HG03460 (cell line): ENCODE measurements around the gene F13A1.
"Not testable (repeated sequence)": the region's sequence is repeated elsewhere in the genome, so short reads cannot be mapped to it uniquely, and the experiment has no call there.

Source experiments
- ATAC-seq: cut with Tn5 transposase; IDR thresholded peaks from one replicate; pipeline ENCODE4 v1.9.1; 2021; ENCODE audit not compliant: unreplicated experiment

F13A1 gene

DNA sequence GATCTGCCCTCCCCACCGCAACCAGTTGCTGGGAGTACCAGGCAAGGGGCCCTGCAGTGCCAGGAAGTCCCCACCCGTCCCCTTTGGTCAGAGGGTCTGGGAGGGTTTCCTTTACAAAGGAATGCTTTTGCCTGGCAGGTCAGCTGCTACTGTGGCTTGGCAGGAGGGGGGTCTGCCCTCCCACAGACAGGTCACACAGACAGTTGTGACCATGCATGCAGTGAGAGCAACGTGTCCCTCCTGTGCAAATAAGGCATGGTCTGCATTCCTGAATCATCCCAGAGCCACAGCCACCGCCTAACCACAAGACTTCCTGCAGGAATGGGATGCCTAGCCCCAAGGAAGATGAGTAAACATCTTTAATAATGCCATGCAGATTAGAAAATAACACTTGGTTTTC is 439 bp upstream of the F13A1 start:
- ATAC-seq, result no peak

DNA sequence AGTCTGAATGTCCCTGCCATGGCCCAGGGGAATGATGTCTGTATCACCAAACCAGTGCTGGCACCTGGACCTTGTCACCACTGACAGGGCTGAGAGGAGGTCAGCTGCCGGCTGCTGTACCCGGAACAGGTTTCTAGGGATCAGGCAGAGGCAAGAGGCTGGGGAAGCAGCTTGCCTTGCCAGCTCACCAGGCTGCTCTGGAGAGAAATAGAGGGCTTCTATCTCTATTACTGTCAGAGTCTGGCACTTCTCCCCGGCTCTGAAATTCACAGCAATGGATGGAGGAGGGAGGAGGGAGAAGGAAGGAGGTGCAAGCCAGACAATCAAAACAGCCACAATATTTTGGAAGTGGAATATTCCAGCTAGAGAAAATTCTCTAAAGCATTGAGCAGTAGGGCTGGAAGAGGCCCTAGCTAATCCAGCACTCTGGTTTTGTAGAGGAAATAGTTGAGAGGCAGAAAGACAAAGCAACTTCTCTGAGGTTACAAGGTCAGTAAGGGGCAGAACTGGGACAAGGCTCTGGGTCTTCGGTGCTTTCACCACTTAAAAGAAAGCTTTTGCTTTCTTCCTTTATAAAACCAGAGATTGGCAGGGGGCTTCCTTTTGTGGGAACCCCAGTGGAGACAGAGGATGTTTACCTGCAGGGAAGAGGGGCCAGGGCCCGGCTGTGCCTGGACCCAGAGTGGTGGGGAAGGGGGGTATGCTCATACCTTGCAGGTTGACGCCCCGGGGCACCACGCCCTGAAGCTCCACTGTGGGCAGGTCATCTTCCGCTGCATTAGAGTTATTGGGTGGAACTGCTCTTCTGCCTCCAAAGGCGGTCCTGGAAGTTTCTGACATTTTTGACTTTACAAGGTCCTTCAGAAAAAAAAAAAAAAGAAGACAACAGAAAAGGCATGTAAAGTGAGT is 2.4 kb downstream of the F13A1 start:
- ATAC-seq, result no peak

DNA sequence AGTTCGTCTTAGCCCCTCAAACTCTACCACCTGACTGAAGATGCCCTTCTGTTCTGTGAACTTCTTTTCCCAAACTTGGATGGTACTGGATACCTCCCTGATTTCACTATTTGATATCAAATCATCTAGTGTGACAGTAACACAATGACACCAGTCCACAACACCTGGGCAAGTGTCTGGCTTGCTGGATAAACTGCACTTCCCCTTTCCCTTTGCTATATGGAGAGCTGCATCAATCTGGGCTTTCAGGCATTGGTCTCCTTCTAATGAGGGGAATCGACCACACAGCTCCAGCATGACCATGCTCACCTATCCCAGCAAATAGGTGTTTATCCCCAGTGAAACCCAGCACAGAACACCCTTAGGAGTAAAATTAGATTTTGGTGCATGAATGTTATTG is 3.1 kb downstream of the F13A1 start:
- ATAC-seq, result no peak

DNA sequence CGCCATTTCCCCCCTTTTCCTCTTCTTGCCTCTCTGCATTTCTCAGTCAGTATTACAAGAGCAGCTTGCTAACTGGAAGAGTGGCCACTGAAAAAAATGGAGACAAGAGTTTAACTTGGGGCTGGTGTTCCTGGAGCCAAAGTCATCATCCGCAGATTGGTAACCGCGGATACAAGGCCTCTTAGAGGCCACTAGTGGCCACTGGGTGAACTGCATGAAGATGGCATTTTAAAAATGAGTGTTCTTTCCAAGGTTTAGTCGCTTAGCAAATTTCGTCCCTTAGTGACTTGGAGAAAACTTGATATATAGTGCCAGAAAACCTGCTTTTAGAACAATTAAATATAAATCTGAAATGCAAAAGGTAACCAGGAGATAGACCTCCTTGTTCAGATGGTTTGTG is 4.8 kb downstream of the F13A1 start:
- no peak for ATAC-seq

DNA sequence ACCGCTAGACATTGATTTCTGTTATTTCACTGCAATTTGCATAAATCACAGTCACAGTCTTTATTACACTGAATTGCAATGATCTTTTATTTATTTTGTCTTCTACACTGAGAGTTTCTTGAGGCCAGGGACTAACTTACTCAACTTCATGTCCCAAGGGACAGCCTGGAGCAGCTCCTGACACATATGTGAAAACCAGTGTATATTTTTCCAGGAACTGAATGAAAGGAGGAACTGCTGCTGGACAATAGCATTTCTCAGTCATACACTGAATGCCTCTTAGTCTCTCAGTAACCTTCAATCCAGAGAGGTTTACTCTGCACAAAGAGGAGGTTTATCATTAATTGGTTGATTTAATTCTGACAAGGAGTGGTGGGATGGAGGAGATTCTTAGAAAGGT is 5.9 kb downstream of the F13A1 start:
- no peak for ATAC-seq

DNA sequence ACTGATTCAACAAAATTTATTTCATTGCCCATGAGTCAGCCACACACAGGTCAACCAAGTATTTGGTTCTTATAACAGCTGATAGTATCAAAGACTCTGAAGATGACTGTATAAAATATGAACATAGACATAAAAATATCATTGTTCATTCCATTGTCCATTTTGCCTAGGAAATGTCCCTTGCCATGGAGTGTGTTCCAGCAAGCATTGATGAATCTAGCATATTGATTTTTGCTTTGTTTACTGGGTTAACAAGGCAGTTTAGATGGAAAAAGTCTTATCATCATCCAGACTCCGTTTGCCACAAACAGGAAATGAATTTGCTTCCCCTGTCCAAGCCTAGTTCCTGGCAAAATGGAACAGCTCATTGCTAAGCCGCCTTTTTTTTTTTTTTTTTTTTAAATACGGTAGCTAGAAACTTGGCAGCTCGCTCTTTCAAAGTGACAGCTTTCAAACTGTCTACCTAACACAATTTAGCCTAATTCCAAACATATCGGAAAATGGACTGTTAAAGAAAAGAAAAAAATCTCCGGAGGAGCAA is 7.5 kb downstream of the F13A1 start:
- ATAC-seq, result no peak

DNA sequence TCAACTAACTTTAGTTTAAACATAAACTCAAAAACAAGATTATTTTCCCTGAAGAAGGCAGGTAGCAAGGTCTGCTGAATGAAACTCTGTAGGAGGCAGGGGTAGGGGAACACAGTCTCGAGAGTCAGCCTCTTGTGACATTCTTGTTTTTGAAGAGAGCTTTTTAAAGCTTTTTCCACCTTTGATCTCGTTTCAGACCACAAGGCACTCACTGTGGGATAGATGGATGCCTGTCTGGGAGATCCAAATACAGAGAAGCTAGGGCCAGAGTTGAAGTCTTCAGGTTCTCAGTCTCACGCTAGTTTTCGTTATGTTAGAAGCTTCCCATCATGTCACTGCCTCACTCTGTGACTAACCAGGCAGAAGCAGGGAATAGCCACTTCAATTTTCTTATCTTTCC is 14.9 kb downstream of the F13A1 start:
- no peak for ATAC-seq

DNA sequence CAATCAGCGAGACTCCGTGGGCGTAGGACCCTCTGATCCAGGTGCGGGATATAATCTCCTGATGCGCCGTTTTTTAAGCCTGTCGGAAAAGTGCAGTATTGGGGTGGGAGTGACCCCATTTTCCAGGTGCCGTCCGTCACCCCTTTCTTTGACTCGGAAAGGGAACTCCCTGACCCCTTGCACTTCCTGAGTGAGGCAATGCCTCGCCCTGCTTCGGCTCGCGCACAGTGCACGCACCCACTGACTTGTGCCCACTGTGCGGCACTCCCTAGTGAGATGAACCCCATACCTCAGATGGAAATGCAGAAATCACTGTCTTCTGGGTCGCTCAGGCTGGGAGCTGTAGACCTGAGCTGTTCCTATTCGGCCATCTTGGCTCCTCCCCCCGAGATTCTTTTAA is 20.1 kb downstream of the F13A1 start:
- not testable (repeated sequence) for ATAC-seq

DNA sequence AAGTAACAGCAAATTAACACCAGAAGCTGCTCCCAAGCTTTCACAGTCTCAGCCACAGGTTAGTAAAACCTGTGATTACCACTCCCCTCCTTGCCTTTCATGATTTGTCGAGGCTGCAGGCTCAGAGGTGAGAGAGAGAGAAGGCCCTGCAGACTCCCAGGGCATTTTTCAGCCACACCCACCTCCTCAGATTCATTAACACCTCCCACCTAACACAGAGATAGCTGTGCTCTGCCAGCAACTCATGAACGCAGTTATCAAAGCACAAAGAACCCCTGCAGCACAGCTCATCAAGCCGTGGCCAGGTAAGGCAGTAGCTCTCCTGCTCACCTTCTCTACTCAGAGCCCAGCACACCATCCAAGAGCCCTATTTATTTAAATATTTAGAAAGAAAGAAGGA is 27.1 kb downstream of the F13A1 start:
- no peak for ATAC-seq

DNA sequence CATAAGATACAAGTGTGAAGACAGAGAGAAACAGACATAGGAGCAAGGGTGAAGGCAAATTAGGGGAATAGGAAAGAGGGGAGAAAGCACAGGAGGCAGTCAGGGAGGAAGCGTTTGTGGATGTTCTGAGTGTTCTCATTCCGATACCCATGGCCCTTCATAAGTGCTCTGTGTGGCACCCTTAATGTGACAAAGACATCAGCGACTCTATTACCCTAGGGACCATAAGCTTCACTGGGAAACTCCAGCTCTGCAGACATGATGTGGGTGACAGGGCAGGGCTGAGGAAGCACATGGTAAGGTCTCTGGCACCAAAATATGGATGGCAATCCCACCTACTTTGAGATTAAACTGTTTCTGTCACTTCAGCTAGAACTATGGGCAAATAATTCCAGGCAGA is 33.0 kb downstream of the F13A1 start:
- no peak for ATAC-seq

DNA sequence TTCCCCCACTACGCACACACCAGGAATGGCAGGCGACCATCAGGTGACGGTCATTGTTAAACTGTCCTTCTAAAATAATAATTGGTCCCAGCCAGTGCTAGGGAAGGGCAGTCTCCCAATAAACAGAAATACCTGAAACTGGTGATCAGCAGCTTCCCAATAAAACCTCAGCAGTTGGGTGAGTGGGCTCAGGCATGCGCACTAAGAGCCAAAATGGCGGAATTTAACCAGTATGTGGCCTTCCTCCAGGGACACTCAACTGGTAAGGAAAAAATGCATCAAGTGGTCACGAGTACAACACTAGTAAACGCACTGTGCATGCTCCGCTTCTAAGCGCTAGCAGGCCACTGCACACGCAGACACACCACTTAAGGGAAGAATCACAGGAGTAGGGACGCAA is 34.8 kb downstream of the F13A1 start:
- ATAC-seq, result no peak

DNA sequence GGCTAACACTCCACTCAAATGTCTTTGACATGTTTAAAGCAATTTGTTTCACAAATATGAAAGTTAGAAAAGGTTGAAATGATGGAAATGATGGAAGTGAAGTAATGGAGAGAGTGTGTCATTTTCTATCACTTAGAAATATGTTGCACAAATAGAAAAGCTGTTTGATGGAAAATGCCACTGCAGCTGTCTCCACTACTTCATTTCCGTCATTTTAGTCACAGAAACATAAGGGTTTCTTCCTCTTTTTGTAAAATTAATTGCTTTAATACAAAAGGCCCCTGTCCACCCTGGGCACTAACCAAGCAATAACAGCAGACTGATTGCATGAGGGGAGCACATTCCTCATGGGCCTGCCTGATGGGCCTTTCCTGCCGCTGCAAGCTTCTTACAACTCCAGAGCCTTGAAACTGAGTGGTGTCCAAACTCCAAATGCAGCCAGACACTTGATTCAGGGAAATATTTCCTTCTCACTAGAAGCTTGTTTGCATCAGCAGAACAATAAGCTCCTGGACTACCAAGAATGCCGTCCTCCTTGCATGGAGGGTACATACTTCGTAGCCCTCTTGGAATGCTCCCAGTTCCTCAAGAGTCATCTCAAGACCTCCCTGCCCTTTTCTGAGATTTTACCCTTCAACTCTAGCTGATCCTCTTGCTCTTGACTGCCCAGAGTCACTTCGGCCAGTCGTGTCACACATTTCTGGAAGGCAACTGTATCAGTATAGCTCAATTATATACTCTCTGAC is 36.1 kb downstream of the F13A1 start:
- no peak for ATAC-seq

DNA sequence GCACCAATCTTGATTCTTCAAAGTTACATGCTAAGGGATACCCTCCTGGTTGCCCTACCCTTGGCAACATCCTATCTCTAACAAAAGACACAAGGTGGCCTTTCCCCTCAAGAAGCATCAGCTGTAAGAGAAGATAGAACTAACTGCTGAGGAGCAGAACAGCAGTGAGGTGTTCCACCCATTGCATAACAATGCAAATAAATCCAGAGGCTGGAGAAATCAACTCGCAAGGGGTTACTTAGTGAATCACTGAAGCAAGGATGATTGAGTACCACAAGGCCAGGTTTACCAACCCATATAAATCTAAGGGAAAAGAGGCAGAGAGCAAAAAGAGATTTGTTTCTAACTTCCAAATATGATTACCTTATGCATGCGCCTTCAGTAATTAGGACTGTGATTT is 36.7 kb downstream of the F13A1 start:
- no peak for ATAC-seq

DNA sequence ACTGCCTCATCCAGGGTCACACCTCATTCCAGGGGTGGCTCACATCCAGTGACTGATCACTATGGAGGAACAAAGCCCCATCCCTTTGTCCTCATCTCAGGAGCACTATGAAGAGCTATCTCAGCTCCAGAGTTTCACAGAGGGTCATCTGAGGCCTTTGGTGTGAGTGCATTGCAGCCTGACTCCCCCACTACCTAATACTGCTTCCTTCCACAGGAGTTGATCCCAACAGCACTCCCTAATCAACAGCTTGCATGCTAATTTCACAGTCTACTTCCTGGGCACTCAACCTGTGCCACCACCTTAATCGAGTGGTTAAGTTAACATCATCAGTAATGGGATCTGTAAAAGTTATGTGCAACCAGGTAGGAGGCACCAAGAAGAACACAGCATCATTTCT is 37.7 kb downstream of the F13A1 start:
- no peak for ATAC-seq

DNA sequence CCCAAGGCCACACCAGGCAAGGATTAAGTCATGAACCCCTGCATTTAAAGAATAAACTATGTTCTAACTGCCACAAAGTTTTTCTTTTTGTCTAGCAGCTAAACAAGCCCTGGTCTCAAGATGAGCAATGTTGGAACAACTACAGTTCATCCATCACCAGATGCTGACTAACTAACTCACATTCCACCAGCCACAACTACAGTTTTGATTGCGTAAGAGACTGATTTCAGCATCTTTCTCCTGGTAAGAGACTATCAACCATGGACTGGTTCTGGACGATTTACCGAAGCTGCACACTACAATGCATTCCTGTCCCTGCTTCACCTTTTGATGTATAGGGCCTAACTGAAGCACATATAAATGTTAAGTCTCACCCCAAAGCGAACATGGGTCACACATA is 43.0 kb downstream of the F13A1 start:
- ATAC-seq, result no peak

DNA sequence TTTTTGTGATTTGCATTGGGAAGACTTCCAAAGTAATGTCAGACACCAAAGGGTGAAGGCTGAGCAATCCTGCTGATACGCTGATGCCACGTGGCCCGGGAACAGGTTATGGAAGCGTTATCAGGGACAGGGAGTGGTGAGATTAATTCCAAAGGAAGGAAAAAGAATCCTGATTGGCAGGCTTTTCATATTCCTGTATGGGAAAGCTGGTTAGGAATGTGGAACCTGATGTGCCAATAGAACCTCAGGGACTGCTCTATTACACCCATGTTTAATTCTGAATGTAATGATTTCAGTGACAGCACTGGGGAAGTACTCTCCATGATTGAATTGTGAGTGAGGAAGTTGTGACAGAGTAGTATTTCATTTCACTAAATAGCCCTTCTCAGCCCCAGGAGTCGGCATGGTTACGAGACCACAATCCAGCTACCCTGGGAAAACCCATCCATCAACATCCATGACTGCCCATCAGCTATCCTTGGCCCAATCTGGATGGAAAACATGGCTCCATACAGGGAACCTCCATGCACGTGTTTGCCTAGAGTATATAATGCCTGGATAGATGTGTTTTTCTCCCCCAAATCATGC is 49.4 kb downstream of the F13A1 start:
- no peak for ATAC-seq

DNA sequence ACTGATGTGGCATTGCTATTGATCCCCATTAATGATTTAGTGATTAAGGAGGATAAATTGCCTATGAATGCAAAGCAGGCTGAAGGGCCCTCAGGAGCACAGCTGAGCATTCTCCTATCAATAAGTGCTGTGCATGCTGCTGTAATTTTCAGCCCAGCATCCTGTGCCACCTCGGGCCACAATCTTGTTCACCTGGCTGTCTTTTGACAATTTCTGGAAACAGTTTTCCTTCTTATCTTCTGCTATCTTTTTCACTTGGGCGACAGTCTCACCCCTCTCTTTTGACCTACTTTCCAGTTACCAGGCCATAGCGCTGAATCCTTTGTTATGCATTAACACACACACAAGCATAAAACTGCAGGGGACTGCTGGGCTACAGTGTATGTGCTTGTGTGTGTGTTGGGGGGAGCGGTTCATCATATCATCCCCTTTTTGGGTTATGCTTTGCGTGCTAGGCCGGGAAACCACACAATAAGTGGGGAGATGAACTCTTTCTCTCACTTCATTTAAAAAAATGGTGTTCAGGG is 60.2 kb downstream of the F13A1 start:
- ATAC-seq, result no peak

DNA sequence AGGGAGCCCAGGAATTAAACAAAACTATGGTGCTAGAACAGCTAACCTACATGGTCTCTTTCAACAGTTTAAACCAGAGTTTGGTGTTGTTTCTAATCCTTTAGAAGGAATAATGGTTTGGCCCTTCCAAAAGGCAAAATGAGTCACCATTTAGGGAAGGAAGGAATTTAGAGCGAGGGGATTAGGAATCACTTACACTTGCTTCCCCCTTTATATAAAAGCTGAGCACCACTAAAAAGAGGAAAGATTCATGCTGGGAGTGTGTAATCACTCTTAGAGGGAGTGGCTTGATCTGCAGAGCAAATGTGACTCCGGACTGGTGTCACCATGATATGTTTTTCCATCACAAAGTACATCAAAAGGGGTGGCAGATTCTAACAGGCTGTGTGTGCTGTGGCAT is 63.6 kb downstream of the F13A1 start:
- ATAC-seq, result no peak

DNA sequence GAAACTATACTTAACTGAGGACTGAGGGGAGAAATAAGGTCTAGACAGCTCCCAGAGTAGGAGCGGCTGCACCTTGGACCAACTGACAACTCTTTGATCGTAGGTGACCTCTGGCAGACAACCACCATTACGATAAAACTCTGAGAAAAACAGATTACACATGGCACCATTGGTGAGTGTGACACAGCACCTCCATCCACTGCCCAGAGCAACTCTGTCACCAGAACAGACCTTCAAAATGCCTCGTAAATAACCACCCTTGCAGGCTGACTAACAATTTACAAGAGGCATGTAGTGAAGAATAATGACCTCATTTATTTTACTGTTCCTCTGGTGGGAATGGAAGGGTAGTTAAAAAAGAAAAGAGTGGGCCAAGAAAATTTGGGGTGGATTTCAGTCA is 64.2 kb downstream of the F13A1 start:
- ATAC-seq, result no peak

DNA sequence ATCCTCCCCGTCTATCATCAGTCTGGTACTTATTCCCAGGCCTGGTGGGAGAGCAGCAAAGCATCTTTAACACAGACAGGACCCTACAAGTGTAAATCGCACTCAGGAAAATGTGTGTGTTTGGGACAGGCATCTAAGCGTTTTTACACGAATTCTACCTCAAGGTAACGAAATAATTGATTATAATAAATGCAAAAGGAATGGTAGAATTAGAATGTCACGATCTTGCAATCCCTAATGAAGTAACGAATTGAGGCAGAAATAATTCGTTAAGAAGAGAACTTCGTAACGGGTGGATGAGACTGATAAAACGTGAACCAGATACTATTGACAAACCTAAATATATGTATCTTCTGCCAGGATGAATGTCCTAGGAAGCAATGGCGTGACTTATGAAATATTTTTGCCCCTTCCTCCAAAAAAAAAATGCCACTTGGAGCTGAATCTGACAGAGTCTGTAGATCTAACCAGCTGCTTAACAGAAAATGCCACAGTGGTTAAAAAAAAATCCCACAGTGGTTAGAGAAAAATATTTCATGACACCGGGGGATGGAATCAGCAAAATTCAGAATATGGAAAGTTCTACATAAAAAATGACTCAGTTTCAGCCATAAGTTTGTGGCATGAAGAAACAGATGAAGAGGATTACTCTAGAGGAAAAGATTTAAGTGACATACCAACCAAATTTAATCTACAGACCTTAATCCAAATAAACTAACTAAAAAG is 68.7 kb downstream of the F13A1 start:
- no peak for ATAC-seq

DNA sequence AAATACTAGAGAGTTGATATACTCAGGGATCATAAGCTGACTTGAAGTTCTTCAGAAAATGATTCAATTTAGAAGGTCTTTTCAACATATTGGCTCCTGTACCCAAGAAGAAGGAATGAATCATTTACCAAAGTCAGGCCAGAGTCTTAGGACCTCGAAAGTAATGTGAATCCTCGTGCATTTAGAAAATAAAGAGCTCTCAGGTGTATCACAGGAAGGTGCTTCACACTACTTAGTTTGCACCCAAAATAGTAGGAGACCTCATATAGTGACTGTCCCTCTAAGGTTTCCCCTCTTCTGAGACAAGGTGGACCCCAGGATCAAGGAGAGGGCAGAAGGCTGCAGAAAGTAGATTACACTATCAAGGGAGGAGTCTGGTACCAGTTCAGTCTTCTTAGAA is 71.8 kb downstream of the F13A1 start:
- ATAC-seq, result peak; percentile 59
